Ramos (cell line): ENCODE data around the gene EPB41L5.
"Not testable (repeated sequence)": the region's sequence is repeated elsewhere in the genome, so short reads cannot be mapped to it uniquely, and the experiment has no call there.

Source experiments
- in situ Hi-C: fragments of 300-500 bp; cut with MboI; formaldehyde crosslinking; loops from one replicate; pipeline ENCODE4 v1.14.3; 2022; ENCODE audit warnings: low sequenced_read_pairs; ENCODE audit not compliant: unreplicated experiment

EPB41L5 gene

GRCh38 chr2:120094795-120095194 lies 81.9 kb downstream of the EPB41L5 start:
- in situ Hi-C loops = no loop called here

GRCh38 chr2:120100627-120101026 lies 87.8 kb downstream of the EPB41L5 start:
- in situ Hi-C loops = no loop called here

- in situ Hi-C loops = no loop called here
Observed at GRCh38 chr2:120103723-120104467, 91.0 kb downstream of the EPB41L5 start.

GRCh38 chr2:120104772-120105171 lies 91.9 kb downstream of the EPB41L5 start:
- in situ Hi-C loops = no loop called here

GRCh38 chr2:120105360-120105759 lies 92.5 kb downstream of the EPB41L5 start:
- in situ Hi-C loops = no loop called here

- in situ Hi-C loops = no loop called here
Observed at GRCh38 chr2:120108049-120108448, 95.2 kb downstream of the EPB41L5 start.

GRCh38 chr2:120108749-120109148 lies 95.9 kb downstream of the EPB41L5 start:
- in situ Hi-C loops = no loop called here

GRCh38 chr2:120109186-120110061 lies 96.5 kb downstream of the EPB41L5 start:
- in situ Hi-C loops = no loop called here

GRCh38 chr2:120110062-120110362 lies 97.1 kb downstream of the EPB41L5 start:
- in situ Hi-C loops = no loop called here

GRCh38 chr2:120110507-120110906 lies 97.6 kb downstream of the EPB41L5 start:
- in situ Hi-C loops = no loop called here

GRCh38 chr2:120111193-120111592 lies 98.3 kb downstream of the EPB41L5 start:
- in situ Hi-C loops = no loop called here

GRCh38 chr2:120118018-120118417 lies 105.1 kb downstream of the EPB41L5 start:
- in situ Hi-C loops = no loop called here

GRCh38 chr2:120118471-120118870 lies 105.6 kb downstream of the EPB41L5 start:
- in situ Hi-C loops = no loop called here

- in situ Hi-C loops = not testable (repeated sequence)
Observed at GRCh38 chr2:120121337-120121736, 108.5 kb downstream of the EPB41L5 start.

- in situ Hi-C loops = no loop called here
Observed at GRCh38 chr2:120123090-120123489, 110.2 kb downstream of the EPB41L5 start.

- in situ Hi-C loops = no loop called here
Observed at GRCh38 chr2:120125195-120125594, 112.3 kb downstream of the EPB41L5 start.

- in situ Hi-C loops = no loop called here
Observed at GRCh38 chr2:120128216-120128615, 115.3 kb downstream of the EPB41L5 start.

GRCh38 chr2:120132190-120132589 lies 119.3 kb downstream of the EPB41L5 start:
- in situ Hi-C loops = no loop called here

GRCh38 chr2:120132691-120133090 lies 119.8 kb downstream of the EPB41L5 start:
- in situ Hi-C loops = no loop called here

- in situ Hi-C loops = no loop called here
Observed at GRCh38 chr2:120133572-120134244, 120.8 kb downstream of the EPB41L5 start.

GRCh38 chr2:120134263-120134662 lies 121.4 kb downstream of the EPB41L5 start:
- in situ Hi-C loops = no loop called here
